Amygdala (tissue), 56 donors: Measurements from ENCODE around the gene NMRAL1.

Source experiments
- DNase-seq, 56 donors: peaks; one replicate each; lab custom pipeline; 2025; lab: John Stamatoyannopoulos, UW

The NMRAL1 gene

DNA sequence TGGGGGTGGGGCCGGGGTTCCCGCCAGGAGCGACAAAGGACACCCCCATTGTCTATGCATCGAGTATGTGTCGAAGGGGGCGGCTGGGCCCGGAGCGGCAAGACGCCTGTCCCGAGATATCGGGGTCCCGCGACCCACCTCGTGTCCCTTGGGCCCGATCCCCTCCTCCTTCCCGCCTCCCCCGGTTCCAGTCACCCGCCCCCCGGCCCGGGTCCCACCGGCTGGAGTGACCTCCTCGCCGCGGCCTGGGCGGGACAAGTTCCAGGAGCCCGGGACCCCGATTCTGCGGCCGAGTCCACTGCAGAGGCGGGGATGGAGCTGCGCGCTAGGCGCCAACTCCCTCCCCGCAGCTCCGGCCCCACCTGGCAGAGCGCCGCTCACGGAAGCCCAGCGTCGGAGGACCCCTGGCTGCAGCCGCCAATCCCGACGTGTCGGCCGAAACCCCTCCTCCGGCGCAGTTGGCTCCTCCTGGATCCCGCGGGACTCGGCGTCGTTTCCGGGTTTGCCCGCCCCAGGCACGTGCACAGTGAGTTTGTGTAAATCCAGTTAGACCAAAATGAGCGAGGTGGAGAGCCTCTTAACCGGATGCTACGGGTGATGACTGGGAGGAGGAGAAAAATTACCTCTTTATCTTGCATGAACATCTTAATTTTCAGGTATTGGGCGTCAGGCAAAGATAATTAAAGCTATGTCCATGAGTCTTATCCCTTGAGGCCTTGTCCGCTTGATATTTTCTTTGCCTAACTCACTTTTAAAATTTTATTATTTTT, at the start of gene NMRAL1:
Gene NMRAL1 (minus strand): TSS at position 434 of the 770 bp plus-strand sequence. CDS start 493 bp downstream, outside the sequence.
- peak in 53 of 56 donors; percentile 23 to 88 (median 69) for DNase-seq

DNA sequence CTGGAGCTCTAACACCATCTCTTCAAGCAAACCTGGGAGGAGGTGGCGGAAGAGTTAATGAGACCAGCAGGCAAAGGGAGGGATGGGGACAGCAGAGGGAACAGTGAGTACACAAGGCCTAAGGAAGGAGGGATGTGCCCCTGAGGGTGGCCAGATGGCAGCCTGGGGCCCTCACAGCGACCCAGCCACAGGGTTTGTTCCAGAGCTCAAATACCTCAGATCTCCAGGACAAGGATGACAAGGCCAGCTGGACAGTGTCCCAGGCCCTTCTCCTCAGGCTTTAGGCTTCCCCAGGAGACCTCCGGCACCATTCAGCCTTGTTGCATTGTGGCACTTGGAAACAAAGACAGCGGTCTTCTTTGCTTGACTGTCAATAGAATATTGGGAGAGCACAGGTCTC, 49.3 kb upstream of the NMRAL1 start:
- peak in 13 of 56 donors; percentile 23 to 67 (median 39) for DNase-seq

DNA sequence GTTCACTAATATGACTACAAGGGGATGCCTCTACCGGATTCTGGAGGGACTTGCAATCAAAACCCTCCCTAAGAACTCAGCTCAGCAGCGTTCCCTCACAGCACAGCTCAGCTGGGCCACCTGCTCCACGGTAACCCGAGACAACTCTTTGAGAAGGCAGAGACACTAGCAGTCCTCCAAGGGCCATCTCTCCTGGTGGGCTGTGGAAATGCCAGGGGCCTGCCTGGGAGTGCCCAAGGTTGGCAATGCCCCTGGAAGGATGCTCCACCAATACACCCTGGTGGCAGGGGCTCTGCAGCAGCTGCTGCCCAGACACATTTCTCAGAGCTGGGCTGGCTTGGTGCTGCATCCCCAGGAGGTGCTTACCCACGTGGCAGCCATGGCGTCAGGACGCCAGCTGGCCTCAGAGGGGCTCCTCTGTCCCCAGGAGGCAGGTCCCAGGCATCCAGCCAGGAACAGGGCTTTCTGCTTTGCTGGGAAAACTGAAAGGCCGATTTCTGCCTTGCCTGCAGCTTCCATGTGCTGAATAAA, 47.7 kb upstream of the NMRAL1 start:
- DNase-seq, result peak in 52 of 56 donors; percentile 25 to 92 (median 77)

DNA sequence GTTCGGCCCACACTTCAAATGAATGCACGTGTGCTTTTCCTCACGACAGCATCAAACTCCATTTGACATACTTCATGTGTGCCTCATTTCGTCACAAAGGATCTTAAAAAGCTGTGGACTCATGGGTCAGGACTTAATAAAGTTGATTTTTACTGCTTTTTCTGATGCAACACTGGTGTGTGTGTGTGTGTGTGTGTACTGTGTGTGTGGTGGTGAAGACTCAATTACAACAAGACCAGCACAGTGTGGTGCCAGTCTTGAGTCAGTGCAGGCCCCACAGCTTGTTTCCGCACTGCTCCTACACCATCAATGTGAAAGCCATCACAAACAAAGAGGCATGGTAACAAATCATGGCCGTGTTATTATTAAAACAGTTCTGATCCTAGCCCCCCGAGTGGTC, 46.5 kb upstream of the NMRAL1 start:
- no peak for DNase-seq

DNA sequence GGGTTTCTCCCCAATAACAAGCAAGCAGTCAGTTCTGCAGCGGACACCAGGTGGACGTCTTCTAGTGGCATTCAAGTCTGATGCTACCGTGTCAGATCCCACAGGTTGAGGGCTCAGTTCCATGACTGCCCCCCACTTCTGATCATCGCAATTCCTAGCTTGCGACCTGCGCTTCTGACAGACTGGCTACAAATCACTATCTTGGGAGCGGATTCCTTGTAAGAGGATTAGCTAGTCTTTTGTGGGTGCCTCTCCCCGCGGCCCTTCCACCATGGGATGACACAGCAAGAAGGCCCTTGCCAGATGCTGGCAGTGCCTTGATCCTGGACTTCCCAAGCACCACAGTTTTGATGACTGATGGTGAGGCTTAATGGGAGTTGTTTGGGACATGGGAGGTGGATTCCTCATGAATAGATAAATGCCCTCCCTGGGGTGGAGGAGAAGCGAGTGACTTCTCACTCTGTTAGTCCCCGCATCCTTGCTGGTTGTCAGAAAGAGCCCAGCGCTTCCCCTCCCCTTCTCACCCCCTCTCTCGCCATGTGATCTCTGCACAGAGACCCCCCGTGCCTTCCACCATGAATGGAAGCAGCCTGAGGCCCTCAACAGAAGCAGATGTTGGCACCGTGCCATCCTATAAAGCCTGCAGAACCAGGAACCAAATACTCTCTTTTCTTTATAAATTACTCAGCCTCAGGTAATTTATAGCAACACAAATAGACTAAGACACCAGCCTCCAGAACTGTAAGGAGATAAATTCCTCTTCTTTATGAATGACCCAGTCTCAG, 45.0 kb upstream of the NMRAL1 start:
- DNase-seq, result no peak

DNA sequence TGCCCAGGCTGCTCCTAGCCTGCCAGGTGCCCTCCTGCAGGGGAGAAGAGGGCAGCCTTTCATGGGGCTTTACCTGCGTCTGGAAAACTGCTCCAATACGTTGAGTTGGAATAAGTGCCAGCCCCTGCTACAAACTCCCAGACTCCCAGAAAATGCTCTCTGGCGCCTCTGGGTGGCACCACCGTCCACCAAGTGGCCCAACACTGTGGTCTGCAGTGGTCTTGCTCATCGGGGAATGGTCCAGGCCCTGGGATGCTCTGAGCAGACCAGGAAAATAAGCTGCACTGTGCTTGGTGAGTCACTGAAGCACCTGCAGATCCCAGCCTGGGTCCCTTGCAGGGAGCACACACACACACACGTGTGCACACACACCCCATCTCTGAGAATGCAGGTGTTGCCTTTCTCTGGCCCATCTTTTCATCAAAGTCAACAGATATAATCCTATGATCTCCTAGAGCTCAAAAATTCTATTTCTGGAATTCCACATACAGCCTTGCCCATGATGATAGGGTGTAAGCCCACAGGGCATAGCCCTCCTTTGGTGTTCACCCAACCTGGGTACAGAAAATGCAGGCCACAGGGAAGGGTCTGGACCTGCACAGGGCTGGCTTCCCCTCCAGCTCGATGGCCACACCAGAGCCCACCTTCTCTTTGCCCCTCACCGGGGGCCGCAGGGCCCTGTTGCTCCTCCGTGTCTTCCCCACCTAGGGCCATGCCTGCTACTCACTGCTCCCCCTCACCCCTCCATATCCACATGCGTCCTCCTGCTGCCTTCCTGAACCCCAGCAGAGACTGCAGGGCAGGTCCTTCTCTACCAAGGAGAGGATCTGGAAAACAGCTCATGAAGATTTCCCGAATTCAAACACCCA, 43.6 kb upstream of the NMRAL1 start:
- DNase-seq, result peak in 22 of 56 donors; percentile 10 to 63 (median 36)

DNA sequence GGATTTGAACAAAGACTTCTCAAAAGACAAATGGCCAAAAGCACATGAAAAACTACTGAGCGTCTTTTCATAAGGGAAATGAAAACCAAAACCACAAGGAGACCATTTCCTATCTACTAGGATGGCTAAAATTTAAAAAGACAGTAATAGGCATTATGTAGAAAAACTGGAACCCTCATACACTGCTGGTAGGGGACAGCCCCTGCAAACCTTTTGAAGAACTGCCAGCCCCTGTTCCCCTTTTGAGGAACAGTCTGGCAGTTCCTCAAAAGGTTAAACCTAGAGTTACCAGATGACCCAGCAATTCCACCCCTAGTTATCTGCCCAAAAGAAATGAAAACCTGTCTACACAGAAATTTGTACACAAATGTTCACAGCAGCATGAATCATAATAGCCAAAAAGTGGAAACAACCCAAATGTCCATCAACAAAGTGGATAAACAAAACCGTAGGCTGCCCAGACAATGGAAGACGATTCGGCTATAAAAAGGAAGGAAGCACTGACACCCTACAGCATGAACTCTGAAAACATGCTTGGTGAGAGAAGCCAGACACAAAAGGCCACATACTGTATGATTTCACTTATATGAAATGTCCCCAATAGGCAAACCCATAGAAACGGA, 41.3 kb upstream of the NMRAL1 start:
- DNase-seq, result no peak

DNA sequence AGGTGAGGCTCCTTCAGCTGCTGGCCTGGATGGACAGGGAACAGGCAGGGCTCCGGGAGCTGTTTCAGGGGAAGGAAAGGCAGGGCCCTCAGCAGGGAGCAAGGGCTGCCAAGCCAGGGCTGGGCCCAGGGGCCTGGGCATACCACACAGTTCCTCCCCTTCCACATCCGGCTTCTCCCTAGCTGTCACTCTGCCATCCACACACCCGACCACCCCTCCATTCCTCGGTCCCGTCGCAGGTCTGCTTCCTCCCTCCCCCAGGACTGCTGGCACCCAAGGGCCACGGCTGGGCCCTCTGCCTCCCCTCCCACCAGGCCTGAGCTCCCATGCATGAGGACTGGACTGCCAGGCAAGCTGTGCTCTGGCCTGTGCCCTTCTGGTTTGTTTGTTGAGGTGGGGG, 40.2 kb upstream of the NMRAL1 start:
- no peak for DNase-seq

DNA sequence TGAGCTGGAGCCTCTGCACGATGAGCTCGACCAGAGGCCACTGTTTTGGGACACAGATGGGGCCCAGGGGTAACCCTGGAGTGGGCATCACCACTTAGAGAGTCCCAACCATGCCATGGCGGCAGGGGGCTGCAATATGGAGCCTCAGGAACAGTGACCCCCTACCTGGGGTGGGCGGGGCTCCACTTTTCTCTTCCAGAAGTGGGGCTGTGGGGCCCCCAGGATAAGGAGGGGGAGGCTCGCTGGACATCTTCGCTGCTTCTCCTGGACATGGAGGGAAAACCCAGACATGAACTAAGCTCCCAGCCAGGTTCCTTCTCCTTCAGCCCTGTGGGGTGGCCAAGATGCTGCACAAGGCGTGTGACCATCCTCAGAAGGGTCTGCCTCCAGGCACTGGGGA, 39.5 kb upstream of the NMRAL1 start:
- no peak for DNase-seq

DNA sequence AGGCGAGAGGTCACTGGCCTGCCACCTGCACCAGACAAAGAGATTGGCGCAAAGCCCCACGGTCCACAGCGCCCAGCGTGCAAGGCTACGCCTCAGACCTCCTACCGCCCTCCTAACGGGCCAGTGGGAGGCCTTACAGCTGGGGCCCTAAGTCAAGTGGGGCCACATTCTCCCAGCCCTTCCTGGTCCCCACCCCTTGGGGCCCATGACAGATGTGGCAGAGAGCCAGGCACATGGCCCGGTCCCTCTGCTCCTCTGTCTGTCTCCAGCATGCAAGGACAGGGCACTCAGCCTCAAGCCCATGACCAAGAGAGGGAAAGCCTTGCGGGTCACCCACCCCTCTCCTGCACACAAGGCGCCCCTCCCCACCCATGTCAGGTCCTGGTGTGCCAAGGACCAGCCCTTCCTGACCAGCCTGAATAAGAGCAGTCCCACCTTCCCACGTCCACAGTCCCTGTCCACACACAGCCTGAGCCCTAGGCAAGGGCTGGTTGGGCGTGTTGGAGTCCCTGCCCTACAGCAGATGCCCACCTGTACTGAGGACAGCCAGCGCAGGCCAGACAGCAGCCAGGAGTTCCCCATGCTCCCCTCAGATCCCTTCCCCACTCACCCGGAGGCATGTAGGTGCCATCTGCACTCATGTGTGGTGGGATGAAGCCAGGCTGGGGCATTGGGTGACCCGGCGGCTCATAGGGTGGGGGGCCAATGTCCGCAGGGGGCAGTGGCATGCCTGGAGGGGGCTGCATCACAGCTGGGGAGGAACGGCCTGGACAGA, 38.8 kb upstream of the NMRAL1 start:
- peak in 3 of 56 donors; percentile 15 to 35 (median 27) for DNase-seq

DNA sequence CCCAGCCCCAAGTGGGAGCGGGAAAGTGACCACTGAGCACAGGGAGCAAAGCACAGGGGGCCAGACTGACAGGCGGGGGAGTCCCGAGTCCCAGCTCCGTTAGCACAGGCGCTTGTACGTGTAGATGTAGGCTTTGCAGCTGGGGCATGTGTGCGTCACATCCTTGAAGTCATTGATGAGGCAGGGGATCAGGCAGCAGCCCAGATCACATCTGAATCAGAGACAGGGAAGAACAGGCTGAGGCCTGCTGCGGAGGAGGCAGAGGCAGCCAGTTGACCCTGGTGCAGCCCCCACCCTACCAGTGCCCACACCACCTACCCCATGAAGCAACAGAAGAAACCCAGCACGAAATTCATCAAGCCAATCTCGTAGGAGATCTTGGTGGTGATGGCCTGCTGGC, 38.0 kb upstream of the NMRAL1 start:
- DNase-seq, result no peak

DNA sequence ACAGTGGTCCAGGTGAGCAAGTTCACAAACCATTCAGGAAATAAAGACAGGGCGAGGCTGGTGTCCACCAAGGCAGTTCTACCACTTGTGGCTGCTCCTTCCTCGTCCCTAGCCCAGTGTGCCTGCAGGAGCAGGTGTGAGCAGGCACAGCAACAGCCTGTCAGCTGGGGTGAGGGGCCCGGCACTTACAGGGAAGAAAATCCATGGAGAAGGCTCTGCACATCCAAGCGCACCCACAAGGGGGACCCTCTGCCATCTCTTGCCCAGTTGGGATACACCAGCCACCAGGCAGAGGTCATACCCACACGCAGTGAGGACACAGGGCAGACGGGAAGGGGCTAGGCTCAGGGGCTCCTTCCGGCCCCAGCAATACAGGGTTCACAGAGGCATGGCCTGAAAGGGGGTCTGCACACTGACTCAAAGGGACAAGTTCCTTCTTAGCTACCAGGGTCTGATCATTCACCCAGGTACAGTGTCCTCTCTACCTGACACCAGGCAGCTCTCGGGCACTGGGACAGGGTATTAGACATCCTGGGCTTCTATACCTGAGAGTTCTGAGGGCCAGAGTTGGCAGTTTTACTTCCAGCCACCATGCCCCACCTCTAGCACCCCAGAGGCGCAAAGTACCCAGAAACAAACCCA, 37.1 kb upstream of the NMRAL1 start:
- peak in 36 of 56 donors; percentile 13 to 73 (median 36) for DNase-seq

DNA sequence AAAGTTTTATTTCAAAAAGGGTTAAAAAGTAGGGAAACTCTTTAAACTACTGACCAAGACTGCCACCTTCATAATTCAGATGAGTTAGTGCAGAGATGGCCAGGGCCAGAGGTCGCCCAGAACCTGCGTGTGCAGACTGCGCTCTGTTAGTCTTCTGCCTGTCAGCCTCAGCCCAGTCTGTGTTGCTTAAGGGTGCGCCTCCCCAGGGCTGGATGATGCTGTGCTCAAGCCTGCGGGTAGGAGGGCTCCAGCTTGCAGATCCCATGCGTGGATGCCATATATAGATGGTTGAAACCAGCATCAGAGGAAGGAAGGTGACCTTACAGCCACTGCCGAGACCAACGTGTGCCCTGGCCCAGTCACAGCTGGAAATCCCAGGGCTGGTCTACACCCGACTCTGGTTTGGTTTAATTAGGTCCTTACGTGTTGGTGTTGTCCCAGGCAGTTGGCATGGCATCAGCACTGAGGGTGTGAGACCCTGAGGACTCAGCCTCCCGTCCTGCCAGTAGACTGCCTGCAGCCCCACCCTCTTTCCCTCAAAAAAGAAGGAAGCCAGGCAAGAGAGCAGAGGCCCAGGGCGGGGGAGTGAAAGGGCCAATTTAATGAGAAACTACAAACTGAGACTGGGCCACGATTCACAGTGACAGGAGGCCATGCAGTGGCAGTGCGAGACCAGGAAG, 36.5 kb upstream of the NMRAL1 start:
- no peak for DNase-seq

DNA sequence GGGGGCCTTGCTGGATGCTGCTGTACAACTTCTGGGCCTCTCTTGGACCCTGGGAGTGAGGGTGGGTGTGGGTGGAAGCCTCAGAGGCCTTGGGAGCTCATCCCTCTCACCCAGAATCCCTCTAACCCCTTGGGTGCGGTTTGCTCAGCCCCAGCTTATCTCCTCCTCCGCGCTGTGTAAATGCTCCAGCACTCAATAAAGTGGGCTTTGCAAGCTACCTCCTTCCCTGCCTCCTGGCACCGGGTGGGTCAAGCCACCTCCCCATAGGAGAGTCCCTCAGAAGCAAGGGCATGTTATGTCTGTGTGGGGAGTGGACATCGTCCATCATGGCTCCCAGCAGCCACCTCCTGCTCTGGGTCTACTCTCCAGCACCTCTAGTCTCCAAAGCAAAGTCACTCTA, 35.7 kb upstream of the NMRAL1 start:
- DNase-seq, result no peak

DNA sequence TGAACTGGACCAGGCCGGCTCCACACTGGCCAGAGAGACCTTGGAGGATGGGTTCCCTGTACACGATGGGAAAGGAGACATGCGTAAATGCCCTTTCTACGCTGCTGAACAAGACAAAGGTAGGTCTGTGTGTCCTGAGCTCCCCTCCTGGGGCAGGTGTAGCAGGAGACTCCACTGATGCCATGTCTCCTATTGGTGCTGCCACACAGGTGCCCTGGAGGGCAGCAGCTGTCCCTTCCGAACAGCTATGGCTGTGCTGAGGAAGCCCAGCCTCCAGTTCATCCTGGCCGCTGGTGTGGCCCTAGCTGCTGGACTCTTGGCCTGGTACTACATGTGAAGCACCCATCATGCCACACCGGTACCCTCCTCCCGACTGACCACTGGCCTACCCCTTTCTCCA, 35.0 kb upstream of the NMRAL1 start:
- DNase-seq, result no peak

DNA sequence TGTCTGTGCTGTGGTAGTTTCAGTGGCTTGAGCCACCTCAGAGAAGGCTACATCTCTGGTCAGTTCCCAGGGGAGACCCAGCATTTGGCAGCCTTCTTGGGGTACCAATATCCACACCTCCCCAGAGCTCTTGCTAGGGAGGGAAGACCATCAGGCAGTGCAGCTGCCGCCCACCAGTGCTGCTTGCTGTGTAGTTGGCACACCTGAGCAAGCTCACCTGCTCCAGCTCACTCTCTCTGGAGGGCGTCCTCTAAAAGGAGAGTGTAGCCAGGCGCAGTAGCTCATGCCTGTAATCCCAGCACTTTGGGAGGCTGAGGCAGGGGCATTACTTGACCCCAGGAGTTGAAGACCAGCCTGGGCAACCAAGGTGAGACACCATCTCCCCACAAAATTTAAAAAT, 34.4 kb upstream of the NMRAL1 start:
- no peak for DNase-seq

DNA sequence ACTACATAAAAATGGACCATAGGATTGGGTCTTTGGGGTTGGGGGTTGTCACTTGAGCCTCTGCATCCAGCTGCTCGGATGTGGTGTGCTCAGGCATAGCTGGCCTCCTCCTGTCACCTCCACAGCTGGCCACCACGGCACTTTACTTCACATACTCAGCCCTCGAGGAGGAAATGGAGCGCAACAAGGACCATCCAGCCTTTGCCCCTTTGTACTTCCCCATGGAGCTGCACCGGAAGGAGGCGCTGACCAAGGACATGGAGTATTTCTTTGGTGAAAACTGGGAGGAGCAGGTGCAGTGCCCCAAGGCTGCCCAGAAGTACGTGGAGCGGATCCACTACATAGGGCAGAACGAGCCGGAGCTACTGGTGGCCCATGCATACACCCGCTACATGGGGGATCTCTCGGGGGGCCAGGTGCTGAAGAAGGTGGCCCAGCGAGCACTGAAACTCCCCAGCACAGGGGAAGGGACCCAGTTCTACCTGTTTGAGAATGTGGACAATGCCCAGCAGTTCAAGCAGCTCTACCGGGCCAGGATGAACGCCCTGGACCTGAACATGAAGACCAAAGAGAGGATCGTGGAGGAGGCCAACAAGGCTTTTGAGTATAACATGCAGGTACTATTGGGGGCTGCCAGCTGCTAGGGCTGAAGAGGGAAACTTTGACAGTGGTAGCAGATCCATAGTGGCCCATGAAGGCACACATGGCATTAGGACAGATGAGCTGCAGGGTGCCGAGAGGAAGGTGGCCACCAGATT, 33.3 kb upstream of the NMRAL1 start:
- no peak for DNase-seq
